22Rv1 (cell line): ENCODE results near the gene HNRNPA1L2.
A peak's percentile ranks its signal among the peaks of the same experiment; 100 is the strongest.

Experiments
- H3K27ac ChIP-seq: fragments of 450-650 bp; 2 replicates; pipeline ENCODE4 v1.5.1; 2017
- CTCF ChIP-seq: fragments of 450-650 bp; IDR thresholded peaks from 2 replicates; pipeline ENCODE4 v1.5.1; 2017; ENCODE audit warnings: mild to moderate bottlenecking
- ZFX ChIP-seq: fragments of 450-650 bp; IDR thresholded peaks from 2 replicates; pipeline ENCODE4 v1.6.1; 2017; ENCODE audit warnings: antibody characterized with exemption, borderline replicate concordance

HNRNPA1L2 gene

GRCh38 chr13:52644108-52644507 is 1.9 kb downstream of the HNRNPA1L2 start:
- TF ChIP-seq ZFX (no peak), CTCF (no peak)
- H3K27ac ChIP-seq = no peak overlapping the region

GRCh38 chr13:52646967-52647366 is 4.7 kb downstream of the HNRNPA1L2 start:
- no peak overlapping the region for H3K27ac ChIP-seq
- no peak for TF ChIP-seq ZFX
- TF ChIP-seq CTCF = no peak

- no peak for TF ChIP-seq CTCF
- TF ChIP-seq ZFX = no peak
- peak overlapping the region; percentile 97; the same call in 1 of the 2 replicates for H3K27ac ChIP-seq
Observed at GRCh38 chr13:52650731-52651130, 8.5 kb downstream of the HNRNPA1L2 start.

GRCh38 chr13:52651897-52652195 is 9.6 kb downstream of the HNRNPA1L2 start:
- peak overlapping the region; percentile 97 for H3K27ac ChIP-seq
- no peak for TF ChIP-seq ZFX
- TF ChIP-seq CTCF = no peak

GRCh38 chr13:52652196-52652979 is 10.2 kb downstream of the HNRNPA1L2 start, which contains the start of gene SUGT1:
Gene SUGT1, plus strand, starts transcription at chr13:52652836. Its CDS starts 85 bp downstream, at chr13:52652921.
- peak within 1 kb of the TSS; percentile 97 for H3K27ac ChIP-seq
- no peak for TF ChIP-seq ZFX
- TF ChIP-seq CTCF = peak; percentile 75

- H3K27ac ChIP-seq = peak overlapping the region; percentile 97
- no peak for TF ChIP-seq ZFX
- TF ChIP-seq CTCF = peak; percentile 45
Observed at GRCh38 chr13:52652980-52653303, 10.7 kb downstream of the HNRNPA1L2 start.

- no peak overlapping the region for H3K27ac ChIP-seq
- TF ChIP-seq CTCF = no peak
- TF ChIP-seq ZFX = no peak
Observed at GRCh38 chr13:52659340-52659739, 17.1 kb downstream of the HNRNPA1L2 start.
